ENCODE data around the gene MBNL1.

The MBNL1 gene

DNA sequence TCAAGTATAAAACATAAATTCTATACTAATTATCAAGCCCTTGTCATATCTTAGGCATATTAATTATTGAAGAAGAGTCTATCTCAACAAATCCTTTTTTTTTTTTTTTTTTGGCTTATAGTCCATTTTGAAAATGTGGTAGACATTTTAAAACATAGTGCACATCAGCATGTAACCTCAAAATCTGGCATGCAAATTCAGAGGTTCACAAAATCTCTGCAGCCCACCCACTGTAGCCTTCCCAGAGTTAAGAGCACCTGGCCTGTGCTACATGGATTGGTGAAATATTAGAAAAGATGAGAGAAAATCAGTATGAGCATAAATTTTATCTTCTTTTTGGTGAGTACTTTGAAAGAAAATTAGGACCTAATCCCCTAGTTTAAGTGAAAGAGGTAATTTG, 84.8 kb downstream of the MBNL1 start:
- CTCF ChIA-PET = interaction anchor here (1.5 kb wide), 1 partner anchor 14 kb away, joined by 4 read pairs; no protein-coding TSS in a partner anchor
- DNase-seq (ENCODE audit: extremely low spot score) = no peak
- TF ChIP-seq, protein P1, sequence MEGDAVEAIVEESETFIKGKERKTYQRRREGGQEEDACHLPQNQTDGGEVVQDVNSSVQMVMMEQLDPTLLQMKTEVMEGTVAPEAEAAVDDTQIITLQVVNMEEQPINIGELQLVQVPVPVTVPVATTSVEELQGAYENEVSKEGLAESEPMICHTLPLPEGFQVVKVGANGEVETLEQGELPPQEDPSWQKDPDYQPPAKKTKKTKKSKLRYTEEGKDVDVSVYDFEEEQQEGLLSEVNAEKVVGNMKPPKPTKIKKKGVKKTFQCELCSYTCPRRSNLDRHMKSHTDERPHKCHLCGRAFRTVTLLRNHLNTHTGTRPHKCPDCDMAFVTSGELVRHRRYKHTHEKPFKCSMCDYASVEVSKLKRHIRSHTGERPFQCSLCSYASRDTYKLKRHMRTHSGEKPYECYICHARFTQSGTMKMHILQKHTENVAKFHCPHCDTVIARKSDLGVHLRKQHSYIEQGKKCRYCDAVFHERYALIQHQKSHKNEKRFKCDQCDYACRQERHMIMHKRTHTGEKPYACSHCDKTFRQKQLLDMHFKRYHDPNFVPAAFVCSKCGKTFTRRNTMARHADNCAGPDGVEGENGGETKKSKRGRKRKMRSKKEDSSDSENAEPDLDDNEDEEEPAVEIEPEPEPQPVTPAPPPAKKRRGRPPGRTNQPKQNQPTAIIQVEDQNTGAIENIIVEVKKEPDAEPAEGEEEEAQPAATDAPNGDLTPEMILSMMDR (IDR thresholded peaks at IDR 0.05; ENCODE audit: control extremely low read depth, extremely low read depth, low read depth, missing control alignments) = no peak
- POLR2A ChIA-PET = no interaction called here

- ChIA-PET POLR2A (no interaction called here), CTCF (interaction anchor here (1.2 to 1.4 kb wide), 2 partner anchors 11 to 50 kb away, joined by 3 read pairs; no protein-coding TSS in a partner anchor)
- TF ChIP-seq, protein P1 (IDR thresholded peaks at IDR 0.05; ENCODE audit: control extremely low read depth, extremely low read depth, low read depth, missing control alignments) = no peak
- no peak for DNase-seq (ENCODE audit: extremely low spot score)
Measured at GRCh38 chr3:152355744-152356665, 87.3 kb downstream of the MBNL1 start.

- ChIA-PET CTCF (interaction anchor here (0.9 to 1.2 kb wide), 2 partner anchors 16 to 147 kb away, joined by 3 read pairs; no protein-coding TSS in a partner anchor), POLR2A (interaction anchor here (1.6 kb wide), 1 partner anchor 20 kb away, joined by 3 read pairs; no protein-coding TSS in a partner anchor)
- TF ChIP-seq, protein P1 (IDR thresholded peaks at IDR 0.05; ENCODE audit: control extremely low read depth, extremely low read depth, low read depth, missing control alignments) = no peak
- DNase-seq (ENCODE audit: extremely low spot score) = peak; percentile 10
Measured at GRCh38 chr3:152356870-152357276, 88.1 kb downstream of the MBNL1 start.

DNA sequence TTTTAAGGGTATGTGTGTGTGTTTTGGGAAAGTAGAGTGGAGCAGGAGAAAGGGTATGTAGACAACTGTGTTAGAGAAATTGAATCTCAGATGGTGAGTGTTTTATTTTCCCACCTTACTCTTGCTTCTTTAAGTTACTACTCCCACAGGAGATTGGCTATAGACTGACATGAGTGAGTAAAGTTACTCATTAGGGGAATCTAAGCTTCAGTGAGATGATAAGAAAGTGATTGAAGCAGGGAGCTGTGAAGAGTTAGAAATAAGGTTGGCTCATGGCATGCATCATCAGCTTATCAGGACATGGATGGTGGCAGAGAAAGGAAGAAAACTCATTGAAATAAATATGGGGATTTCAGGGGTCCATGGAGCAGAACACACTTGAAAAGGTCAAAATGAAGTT, 88.9 kb downstream of the MBNL1 start:
- POLR2A ChIA-PET = interaction anchor here (0.5 to 1.6 kb wide), 2 partner anchors 11 to 19 kb away, joined by 3 to 7 read pairs; no protein-coding TSS in a partner anchor

DNA sequence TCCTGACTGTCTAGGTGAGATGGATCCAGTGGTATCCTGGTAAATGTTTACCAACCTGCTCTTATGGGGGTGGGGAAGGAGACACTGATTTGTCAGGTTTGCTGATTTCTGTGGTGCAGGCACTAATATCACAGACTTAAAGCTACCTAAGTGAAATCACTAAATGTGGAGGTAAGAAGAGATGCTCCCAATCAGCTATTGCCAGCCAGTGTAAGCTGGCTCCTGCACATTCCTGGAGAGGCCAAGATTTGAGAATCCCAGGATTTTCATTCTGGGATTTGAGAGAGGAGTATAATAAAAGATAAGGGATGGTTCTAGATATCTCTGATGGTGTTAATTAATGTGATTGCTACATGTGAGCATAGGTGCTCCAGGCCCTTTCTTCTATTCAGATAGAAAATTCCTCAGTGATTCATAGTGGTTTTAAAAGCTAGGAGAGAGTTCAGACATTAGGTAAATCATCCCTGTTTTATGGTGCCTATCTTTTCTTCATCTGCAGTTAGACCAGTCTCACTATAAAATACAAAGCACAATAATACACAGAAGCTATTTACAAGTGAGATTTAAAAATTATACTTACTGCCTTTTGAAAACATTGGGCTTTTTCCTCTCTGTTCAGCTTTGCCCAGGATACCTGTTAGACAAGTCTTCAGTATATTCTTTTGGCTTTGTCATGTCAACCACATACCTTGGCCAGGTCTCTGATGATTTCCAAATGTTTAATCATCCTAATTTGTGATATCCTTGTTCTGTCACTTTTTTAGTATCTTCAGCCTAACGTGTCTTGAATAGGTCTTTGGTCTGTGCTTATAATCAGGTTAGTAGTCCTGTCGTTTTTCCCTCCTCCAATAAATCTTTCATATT, 90.9 kb downstream of the MBNL1 start:
- POLR2A ChIA-PET = no interaction called here
- TF ChIP-seq, protein P1 (IDR thresholded peaks at IDR 0.05; ENCODE audit: control extremely low read depth, extremely low read depth, low read depth, missing control alignments) = no peak
- DNase-seq (ENCODE audit: extremely low spot score) = no peak
- CTCF ChIA-PET = interaction anchor here (0.7 to 7.9 kb wide), 10 partner anchors 9 to 153 kb away, joined by 3 to 58 read pairs (median 3); no protein-coding TSS in a partner anchor

More for the DNA sequence above, 88.9 kb downstream of the MBNL1 start:
- DNase-seq (ENCODE audit: extremely low spot score) = no peak
- CTCF ChIA-PET = interaction anchor here (0.9 to 1.2 kb wide), 2 partner anchors 15 to 148 kb away, joined by 3 read pairs; no protein-coding TSS in a partner anchor
- TF ChIP-seq, protein P1 (IDR thresholded peaks at IDR 0.05; ENCODE audit: control extremely low read depth, extremely low read depth, low read depth, missing control alignments) = no peak

GRCh38 chr3:152360302-152360701, 91.6 kb downstream of the MBNL1 start:
- TF ChIP-seq, protein P1 (IDR thresholded peaks at IDR 0.05; ENCODE audit: control extremely low read depth, extremely low read depth, low read depth, missing control alignments) = no peak

More at GRCh38 chr3:152360302-152360701, 91.6 kb downstream of the MBNL1 start:
- POLR2A ChIA-PET = no interaction called here
- no peak for DNase-seq (ENCODE audit: extremely low spot score)
- CTCF ChIA-PET = interaction anchor here (0.7 to 7.9 kb wide), 8 partner anchors 9 to 152 kb away, joined by 3 to 58 read pairs (median 3); no protein-coding TSS in a partner anchor
